Endothelial cell of umbilical vein (primary cell): Measurements from ENCODE around the gene B9D2.

Experiments
- CTCF ChIP-seq, 2 donors: IDR thresholded peaks; 1 replicate in 1 of 2; 2 replicates in 1 of 2; pipeline ENCODE4 v1.5.1; 2011; ENCODE audit warnings: low read length in 2 of 2, mild to moderate bottlenecking in 2 of 2, moderate library complexity in 2 of 2, control low read depth in 1 of 2, inconsistent platforms in 1 of 2, low read depth in 1 of 2; ENCODE audit not compliant: insufficient read depth in 1 of 2; ENCODE audit errors: extremely low read depth in 1 of 2
- EZH2 ChIP-seq: IDR thresholded peaks from 2 replicates; pipeline ENCODE4 v1.6.1; 2012; ENCODE audit warnings: borderline replicate concordance, low read depth, mild to moderate bottlenecking, moderate library complexity, low read length, inconsistent platforms; ENCODE audit not compliant: severe bottlenecking
- POLR2AphosphoS5 ChIP-seq: IDR thresholded peaks from 2 replicates; pipeline ENCODE4 v1.6.1; 2012; ENCODE audit warnings: low read depth, mild to moderate bottlenecking, control low read depth, low read length, moderate library complexity; ENCODE audit not compliant: insufficient read depth

GRCh38 chr19:41392775-41393174 is 28.8 kb upstream of the B9D2 start:
- no peak for TF ChIP-seq CTCF (IDR thresholded peaks at IDR 0.05; ENCODE audit: extremely low read depth in 1 of 2, insufficient read depth in 1 of 2, low read depth in 1 of 2, low read length in 2 of 2)
- TF ChIP-seq EZH2, result no peak
- no peak for TF ChIP-seq POLR2AphosphoS5
